ENCODE data around the gene STT3B.

GRCh38 chr3:31575448-31575847, 42.7 kb downstream of the STT3B start:
- TF ChIP-seq, protein P1, sequence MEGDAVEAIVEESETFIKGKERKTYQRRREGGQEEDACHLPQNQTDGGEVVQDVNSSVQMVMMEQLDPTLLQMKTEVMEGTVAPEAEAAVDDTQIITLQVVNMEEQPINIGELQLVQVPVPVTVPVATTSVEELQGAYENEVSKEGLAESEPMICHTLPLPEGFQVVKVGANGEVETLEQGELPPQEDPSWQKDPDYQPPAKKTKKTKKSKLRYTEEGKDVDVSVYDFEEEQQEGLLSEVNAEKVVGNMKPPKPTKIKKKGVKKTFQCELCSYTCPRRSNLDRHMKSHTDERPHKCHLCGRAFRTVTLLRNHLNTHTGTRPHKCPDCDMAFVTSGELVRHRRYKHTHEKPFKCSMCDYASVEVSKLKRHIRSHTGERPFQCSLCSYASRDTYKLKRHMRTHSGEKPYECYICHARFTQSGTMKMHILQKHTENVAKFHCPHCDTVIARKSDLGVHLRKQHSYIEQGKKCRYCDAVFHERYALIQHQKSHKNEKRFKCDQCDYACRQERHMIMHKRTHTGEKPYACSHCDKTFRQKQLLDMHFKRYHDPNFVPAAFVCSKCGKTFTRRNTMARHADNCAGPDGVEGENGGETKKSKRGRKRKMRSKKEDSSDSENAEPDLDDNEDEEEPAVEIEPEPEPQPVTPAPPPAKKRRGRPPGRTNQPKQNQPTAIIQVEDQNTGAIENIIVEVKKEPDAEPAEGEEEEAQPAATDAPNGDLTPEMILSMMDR (conservative IDR thresholded peaks at IDR 0.05; ENCODE audit: low read depth, low read length) = no peak
- TF ChIP-seq EZH2phosphoT487 (IDR thresholded peaks at IDR 0.05; ENCODE audit: borderline replicate concordance, low read length) = no peak
